ENCODE measurements around the gene PGPEP1. TPM values are rescaled to one million over a fixed set of nuclear protein-coding genes. Genes with fewer than 3 reads are reported as not detected.
"Not testable (repeated sequence)": the region's sequence is repeated elsewhere in the genome, so short reads cannot be mapped to it uniquely, and the experiment has no call there.

PGPEP1 gene
- polyA plus RNA-seq, 3 donors from 2014 or later = 8.2 to 20.6 (median 17.5) TPM

- Mint-ChIP-seq H3K36me3 (peaks cover 4 to 6% (median 5%) of the 10 kb centered on the region in 3 donors), H3K4me3 (no peak overlapping the region), H3K27ac (no peak overlapping the region), H3K9me3 (no peaks in the 10 kb centered on the region), H3K4me1 (peaks cover 14 to 26% of the 10 kb centered on the region in 2 donors), H3K27me3 (ENCODE audit: low read depth in 3 of 3) (peaks cover 0 to 2% (median 0%) of the 10 kb centered on the region in 3 donors)
- DNase-seq = no peak
Measured at GRCh38 chr19:18311502-18312091, 28.8 kb upstream of the PGPEP1 start.

GRCh38 chr19:18312092-18312534 lies 28.3 kb upstream of the PGPEP1 start:
- H3K4me1 Mint-ChIP-seq = peaks cover 12 to 23% of the 10 kb centered on the region in 2 donors
- H3K4me3 Mint-ChIP-seq = no peak overlapping the region
- DNase-seq = no peak
- peaks cover under 1 to 3% (median under 1%) of the 10 kb centered on the region in 3 donors for H3K36me3 Mint-ChIP-seq
- H3K27ac Mint-ChIP-seq = no peak overlapping the region
- H3K9me3 Mint-ChIP-seq = no peaks in the 10 kb centered on the region
- H3K27me3 Mint-ChIP-seq (ENCODE audit: low read depth in 3 of 3) = peaks cover 0 to 2% (median 0%) of the 10 kb centered on the region in 3 donors

GRCh38 chr19:18313398-18313797 lies 27.0 kb upstream of the PGPEP1 start:
- no peak overlapping the region for H3K27ac Mint-ChIP-seq
- peaks cover 0 to 2% (median 0%) of the 10 kb centered on the region in 3 donors for H3K27me3 Mint-ChIP-seq (ENCODE audit: low read depth in 3 of 3)
- H3K4me1 Mint-ChIP-seq = peaks cover 22 to 33% of the 10 kb centered on the region in 2 donors
- DNase-seq = no peak
- peaks cover 0 to 3% (median 0%) of the 10 kb centered on the region in 3 donors for H3K36me3 Mint-ChIP-seq
- H3K4me3 Mint-ChIP-seq = no peak overlapping the region
- no peaks in the 10 kb centered on the region for H3K9me3 Mint-ChIP-seq

GRCh38 chr19:18317961-18318800 lies 22.2 kb upstream of the PGPEP1 start:
- Mint-ChIP-seq H3K9me3 (no peaks in the 10 kb centered on the region), H3K27me3 (ENCODE audit: low read depth in 3 of 3) (peaks cover 0 to 9% (median 0%) of the 10 kb centered on the region in 3 donors), H3K36me3 (peaks cover 0 to 3% (median 0%) of the 10 kb centered on the region in 3 donors), H3K4me1 (peaks cover 55 to 68% of the 10 kb centered on the region in 2 donors), H3K4me3 (peak overlapping the region; percentile 63 to 81 (median 73)), H3K27ac (peak overlapping the region; percentile 84 to 99 (median 92))
- peak; percentile 58 to 63 (median 62) for DNase-seq

DNA sequence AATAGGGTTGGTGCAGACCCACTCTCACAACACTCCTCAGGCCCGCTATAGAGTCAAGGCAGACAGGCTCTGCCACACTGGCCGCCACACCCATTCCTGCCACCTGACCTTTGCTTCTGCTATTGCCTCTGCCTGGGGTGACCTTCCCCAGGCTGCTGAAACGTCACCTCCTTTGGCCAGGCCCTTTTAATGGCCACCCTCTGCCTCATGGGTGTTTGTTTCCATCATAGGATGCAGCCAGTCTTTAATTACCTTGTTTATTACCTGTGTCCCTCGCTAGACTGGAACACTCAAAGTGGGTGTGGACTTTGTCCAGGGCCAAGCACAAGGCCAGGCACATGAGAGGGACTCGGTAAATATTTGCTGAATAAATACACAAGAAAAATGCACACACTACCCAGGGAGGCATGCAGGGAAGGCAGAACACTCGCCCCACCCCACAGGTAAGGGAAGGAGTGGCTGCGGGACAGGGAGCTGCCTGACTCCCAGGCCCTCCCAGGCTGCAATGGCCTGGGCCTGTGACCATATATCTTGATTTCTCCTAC lies 20.7 kb upstream of the PGPEP1 start:
- no peaks in the 10 kb centered on the region for H3K9me3 Mint-ChIP-seq
- H3K4me3 Mint-ChIP-seq = peak overlapping the region in 4 of 5 donors; percentile 56 to 61 (median 60)
- peak overlapping the region; percentile 72 to 99 (median 86) for H3K27ac Mint-ChIP-seq
- H3K36me3 Mint-ChIP-seq = no peaks in the 10 kb centered on the region
- DNase-seq = no peak
- peaks cover 0 to 9% (median 0%) of the 10 kb centered on the region in 3 donors for H3K27me3 Mint-ChIP-seq (ENCODE audit: low read depth in 3 of 3)
- H3K4me1 Mint-ChIP-seq = peaks cover 64 to 78% of the 10 kb centered on the region in 2 donors

- H3K27ac Mint-ChIP-seq = peak overlapping the region; percentile 88 to 99 (median 96)
Measured at GRCh38 chr19:18320865-18321733, 19.3 kb upstream of the PGPEP1 start.

DNA sequence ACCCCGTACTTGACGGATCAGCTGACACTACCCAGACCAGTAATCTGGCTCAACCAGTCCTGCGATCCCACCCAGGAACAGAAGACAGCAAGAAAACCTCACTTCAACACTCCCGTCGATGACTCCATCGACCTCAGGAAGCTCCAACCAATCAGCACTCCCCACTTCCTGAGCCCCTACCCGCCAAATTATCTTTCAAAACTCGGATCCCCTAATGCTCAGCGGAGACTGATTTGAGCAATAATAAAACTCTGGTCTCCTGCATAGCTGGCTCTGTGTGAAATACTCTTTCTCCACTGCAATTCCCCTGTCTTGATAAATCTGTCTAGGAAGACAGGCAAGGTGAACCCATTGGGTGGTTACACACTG lies 18.7 kb upstream of the PGPEP1 start:
- Mint-ChIP-seq H3K27ac (peak overlapping the region; percentile 88 to 99 (median 96)), H3K36me3 (no peaks in the 10 kb centered on the region), H3K9me3 (no peaks in the 10 kb centered on the region), H3K27me3 (ENCODE audit: low read depth in 3 of 3) (peaks cover 0 to 9% (median 0%) of the 10 kb centered on the region in 3 donors), H3K4me3 (peak overlapping the region; percentile 85 to 92 (median 89)), H3K4me1 (peaks cover 58 to 64% of the 10 kb centered on the region in 2 donors)
- DNase-seq = peak in 2 of 3 donors; percentile 20 to 22

More at GRCh38 chr19:18320865-18321733, 19.3 kb upstream of the PGPEP1 start:
- no peaks in the 10 kb centered on the region for H3K36me3 Mint-ChIP-seq
- peaks cover 0 to 9% (median 0%) of the 10 kb centered on the region in 3 donors for H3K27me3 Mint-ChIP-seq (ENCODE audit: low read depth in 3 of 3)
- peak overlapping the region; percentile 85 to 92 (median 89) for H3K4me3 Mint-ChIP-seq
- H3K9me3 Mint-ChIP-seq = no peaks in the 10 kb centered on the region
- no peak for DNase-seq
- peaks cover 60 to 70% of the 10 kb centered on the region in 2 donors for H3K4me1 Mint-ChIP-seq

DNA sequence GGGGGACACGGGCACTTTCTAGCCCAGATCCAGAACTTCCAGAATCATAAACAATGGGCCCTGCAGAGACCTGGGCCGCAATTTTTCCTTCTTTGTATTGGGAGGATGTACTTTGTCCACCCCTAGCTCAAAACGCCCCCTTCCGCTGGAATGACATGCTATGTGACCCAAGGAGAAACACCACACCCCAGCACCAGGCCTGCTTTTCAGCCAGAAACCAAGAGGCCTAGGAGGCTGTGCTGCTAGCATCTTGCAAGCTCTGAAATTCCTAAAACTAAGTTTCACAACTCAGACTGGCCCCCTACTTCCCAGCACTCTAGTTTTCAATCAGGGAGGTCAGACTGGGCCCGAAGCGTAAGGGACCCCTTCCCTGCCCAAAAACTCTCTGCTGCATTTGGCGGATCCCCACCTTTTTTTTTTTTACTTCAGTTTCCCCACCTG lies 18.1 kb upstream of the PGPEP1 start:
- H3K4me3 Mint-ChIP-seq = peak overlapping the region; percentile 85 to 92 (median 89)
- H3K9me3 Mint-ChIP-seq = no peaks in the 10 kb centered on the region
- peak overlapping the region; percentile 88 to 99 (median 96) for H3K27ac Mint-ChIP-seq
- H3K36me3 Mint-ChIP-seq = no peaks in the 10 kb centered on the region
- DNase-seq = peak in 2 of 3 donors; percentile 20
- H3K4me1 Mint-ChIP-seq = peaks cover 58 to 63% of the 10 kb centered on the region in 2 donors
- H3K27me3 Mint-ChIP-seq (ENCODE audit: low read depth in 3 of 3) = peaks cover 0 to 9% (median 0%) of the 10 kb centered on the region in 3 donors

DNA sequence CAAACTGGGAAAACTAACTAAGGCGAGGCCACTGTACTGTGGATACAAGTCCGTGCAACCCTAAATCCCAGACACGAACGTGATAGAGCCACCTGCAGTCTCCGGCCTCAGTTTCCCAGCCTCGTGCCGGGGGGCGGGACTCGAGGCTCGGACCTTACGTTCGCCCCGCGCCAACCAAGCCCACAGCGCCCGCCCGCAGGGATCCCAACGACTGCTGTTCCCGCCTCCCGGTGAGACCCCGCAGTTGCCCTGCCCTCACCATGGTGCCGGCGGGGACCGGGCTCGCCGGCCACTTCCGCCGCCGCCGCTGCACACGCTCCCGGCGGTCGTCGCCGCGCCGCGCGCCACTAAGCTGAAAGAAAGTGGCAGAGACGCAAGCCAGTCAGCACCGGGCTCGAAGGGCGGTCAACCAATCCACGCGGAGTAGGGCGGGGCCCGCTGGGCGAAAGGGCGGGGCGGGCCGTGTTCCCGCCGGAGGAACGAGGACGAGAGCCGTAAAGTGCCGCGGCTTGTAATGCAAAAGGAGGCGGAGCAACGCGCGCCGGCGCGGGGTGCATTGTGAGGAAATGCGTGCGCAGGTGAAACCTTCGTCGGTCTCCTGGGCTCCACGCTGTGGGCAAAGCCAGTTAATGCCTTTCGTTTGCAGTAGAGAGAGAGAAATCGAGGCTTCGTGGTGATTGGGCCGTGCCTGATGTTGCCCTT lies 17.5 kb upstream of the PGPEP1 start, which contains the start of gene LSM4:
TSS of gene LSM4 (minus strand) at position 318 of the 702 bp plus-strand sequence. CDS start at position 262, 56 bp downstream.
- DNase-seq = peak; percentile 99
- peaks cover 0 to 9% (median 0%) of the 10 kb centered on the region in 3 donors for H3K27me3 Mint-ChIP-seq (ENCODE audit: low read depth in 3 of 3)
- H3K4me3 Mint-ChIP-seq = peak within 1 kb of the TSS; percentile 85 to 92 (median 89)
- H3K27ac Mint-ChIP-seq = peak within 1 kb of the TSS; percentile 96 to 99 (median 98)
- H3K9me3 Mint-ChIP-seq = no peaks in the 10 kb centered on the region
- H3K36me3 Mint-ChIP-seq = no peaks in the 10 kb centered on the region
- H3K4me1 Mint-ChIP-seq = peaks cover 53 to 58% of the 10 kb centered on the region in 2 donors

DNA sequence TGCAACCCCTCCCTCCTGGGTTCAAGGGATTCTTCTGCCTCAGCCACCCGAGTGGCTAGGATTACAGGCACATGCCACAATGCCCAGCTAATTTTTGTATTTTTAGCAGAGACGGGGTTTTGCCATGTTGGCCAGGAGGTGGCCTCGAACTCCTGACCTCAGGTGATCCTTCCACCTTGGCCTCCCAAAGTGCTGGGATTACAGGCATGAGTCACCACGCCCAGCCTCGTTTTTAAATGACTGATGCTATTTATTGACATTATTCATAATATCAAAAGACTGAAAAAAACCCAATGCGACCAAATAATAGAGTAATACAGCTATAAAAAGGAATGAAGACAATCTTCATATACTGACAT lies 16.0 kb upstream of the PGPEP1 start:
- Mint-ChIP-seq H3K27me3 (ENCODE audit: low read depth in 3 of 3) (peaks cover 2 to 11% (median 3%) of the 10 kb centered on the region in 3 donors), H3K4me1 (peaks cover 50 to 57% of the 10 kb centered on the region in 2 donors), H3K27ac (peak overlapping the region in 4 of 6 donors; percentile 22 to 99 (median 96)), H3K4me3 (peak overlapping the region in 2 of 5 donors; percentile 85 to 86)
- not testable (repeated sequence) for H3K9me3 Mint-ChIP-seq, H3K36me3 Mint-ChIP-seq, DNase-seq

DNA sequence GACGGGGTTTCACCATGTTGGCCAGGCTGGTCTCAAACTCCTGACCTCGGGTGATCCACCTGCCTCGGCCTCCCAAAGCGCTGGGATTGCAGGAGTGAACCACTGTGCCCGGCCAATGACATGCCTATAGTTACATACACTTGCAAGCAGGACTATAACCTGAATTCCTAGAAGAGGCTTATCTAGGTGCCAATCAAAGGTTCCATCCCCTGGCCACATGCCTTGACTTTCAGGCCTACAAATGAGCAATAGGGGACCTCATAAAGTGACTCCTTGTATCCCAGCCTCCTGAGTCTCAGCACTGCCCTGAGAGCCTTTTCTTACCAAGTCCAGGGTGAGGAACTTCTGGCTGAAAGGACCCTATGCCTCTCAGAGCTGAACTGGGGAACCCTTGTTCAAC lies 13.6 kb upstream of the PGPEP1 start:
- Mint-ChIP-seq H3K4me3 (no peak overlapping the region), H3K27me3 (ENCODE audit: low read depth in 3 of 3) (peaks cover 2 to 11% (median 3%) of the 10 kb centered on the region in 3 donors), H3K36me3 (no peaks in the 10 kb centered on the region), H3K9me3 (no peaks in the 10 kb centered on the region), H3K4me1 (peaks cover 28 to 33% of the 10 kb centered on the region in 2 donors), H3K27ac (no peak overlapping the region)
- DNase-seq = no peak

- DNase-seq = peak; percentile 87 to 90 (median 87)
- H3K27me3 Mint-ChIP-seq (ENCODE audit: low read depth in 3 of 3) = peaks cover 2 to 3% (median 2%) of the 10 kb centered on the region in 3 donors
- H3K36me3 Mint-ChIP-seq = no peaks in the 10 kb centered on the region
- no peaks in the 10 kb centered on the region for H3K9me3 Mint-ChIP-seq
- H3K4me1 Mint-ChIP-seq = peaks cover 15 to 18% of the 10 kb centered on the region in 2 donors
- H3K27ac Mint-ChIP-seq = peak overlapping the region; percentile 15 to 83 (median 34)
- peak overlapping the region; percentile 39 to 71 (median 66) for H3K4me3 Mint-ChIP-seq
Measured at GRCh38 chr19:18328340-18329034, 11.9 kb upstream of the PGPEP1 start.
